HUES48 (cell line): ENCODE data around the gene PDE12.

Source experiments
- H3K27ac ChIP-seq: one replicate; pipeline ENCODE4 v1.7.0; 2013; ENCODE audit warnings: low read depth, low read length, inconsistent platforms
- H3K27me3 ChIP-seq: 2 replicates; pipeline ENCODE4 v1.6.1; 2013; ENCODE audit warnings: mild to moderate bottlenecking, low read length; ENCODE audit not compliant: control insufficient read depth, insufficient read depth
- H3K36me3 ChIP-seq: 2 replicates; pipeline ENCODE4 v1.6.1; 2013; ENCODE audit warnings: low read length; ENCODE audit not compliant: control insufficient read depth, insufficient read depth
- H3K4me1 ChIP-seq: 2 replicates; pipeline ENCODE4 v1.6.1; 2013; ENCODE audit warnings: mild to moderate bottlenecking, low read length; ENCODE audit not compliant: control insufficient read depth, insufficient read depth
- H3K4me3 ChIP-seq: 2 replicates; pipeline ENCODE4 v1.5.1; 2013; ENCODE audit warnings: mild to moderate bottlenecking, low read depth, low read length
- H3K9ac ChIP-seq: 2 replicates; pipeline ENCODE4 v1.6.1; 2013; ENCODE audit warnings: mild to moderate bottlenecking, low read depth, low read length, moderate library complexity
- H3K9me3 ChIP-seq: 2 replicates; pipeline ENCODE4 v1.6.1; 2013; ENCODE audit warnings: low read length; ENCODE audit not compliant: control insufficient read depth, insufficient read depth

The PDE12 gene, protein sequence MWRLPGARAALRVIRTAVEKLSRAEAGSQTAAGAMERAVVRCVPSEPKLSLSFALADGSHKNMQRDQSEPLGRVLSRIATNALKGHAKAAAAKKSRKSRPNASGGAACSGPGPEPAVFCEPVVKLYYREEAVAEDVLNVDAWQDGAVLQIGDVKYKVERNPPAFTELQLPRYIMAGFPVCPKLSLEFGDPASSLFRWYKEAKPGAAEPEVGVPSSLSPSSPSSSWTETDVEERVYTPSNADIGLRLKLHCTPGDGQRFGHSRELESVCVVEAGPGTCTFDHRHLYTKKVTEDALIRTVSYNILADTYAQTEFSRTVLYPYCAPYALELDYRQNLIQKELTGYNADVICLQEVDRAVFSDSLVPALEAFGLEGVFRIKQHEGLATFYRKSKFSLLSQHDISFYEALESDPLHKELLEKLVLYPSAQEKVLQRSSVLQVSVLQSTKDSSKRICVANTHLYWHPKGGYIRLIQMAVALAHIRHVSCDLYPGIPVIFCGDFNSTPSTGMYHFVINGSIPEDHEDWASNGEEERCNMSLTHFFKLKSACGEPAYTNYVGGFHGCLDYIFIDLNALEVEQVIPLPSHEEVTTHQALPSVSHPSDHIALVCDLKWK

DNA sequence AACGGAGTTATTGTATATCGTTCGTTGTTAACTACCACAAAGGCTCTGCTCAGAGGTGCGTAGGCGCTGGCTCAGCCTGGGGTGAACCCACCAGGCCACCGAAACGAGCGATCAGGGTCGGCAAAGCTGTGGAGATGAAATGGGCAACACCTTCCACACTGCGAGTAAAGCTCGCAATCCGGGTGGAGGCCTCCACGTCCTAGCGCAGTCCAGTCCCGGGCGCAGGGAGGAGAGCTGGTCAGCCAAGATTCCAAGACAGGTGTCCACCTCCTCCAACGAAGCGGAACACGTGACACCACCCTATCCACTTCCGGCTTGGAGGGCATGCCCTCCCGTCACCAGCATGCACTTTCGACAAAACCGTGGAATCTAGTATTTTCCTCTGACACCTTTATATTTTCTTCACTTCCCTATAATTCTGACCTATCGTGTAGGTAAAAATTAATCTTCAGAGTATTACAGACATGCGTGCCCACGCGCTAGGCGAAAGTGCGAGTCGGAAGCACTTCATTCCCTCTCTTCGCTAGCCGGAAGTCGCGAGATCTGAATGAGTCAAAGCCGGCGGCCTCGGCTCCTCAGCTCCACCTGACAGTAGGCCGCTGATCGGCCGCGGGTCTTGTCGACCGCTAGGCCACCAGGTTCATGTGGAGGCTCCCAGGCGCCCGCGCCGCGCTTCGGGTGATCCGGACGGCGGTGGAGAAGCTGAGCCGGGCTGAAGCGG, at the start of gene PDE12:
Gene PDE12 (plus strand): TSS at position 537 of the 721 bp plus-strand sequence. CDS start 106 bp downstream, at position 643.
- H3K9ac ChIP-seq, result peak within 1 kb of the TSS; percentile 81
- peak within 1 kb of the TSS; percentile 96 for H3K4me3 ChIP-seq
- H3K27me3 ChIP-seq, result no peaks in the 10 kb centered on the region
- no peaks in the 10 kb centered on the region for H3K9me3 ChIP-seq
- H3K36me3 ChIP-seq, result peaks cover 13% of the 10 kb centered on the region
- H3K27ac ChIP-seq, result peak within 1 kb of the TSS; percentile 70
- peaks cover 9% of the 10 kb centered on the region; the same call in 1 of the 2 replicates for H3K4me1 ChIP-seq

DNA sequence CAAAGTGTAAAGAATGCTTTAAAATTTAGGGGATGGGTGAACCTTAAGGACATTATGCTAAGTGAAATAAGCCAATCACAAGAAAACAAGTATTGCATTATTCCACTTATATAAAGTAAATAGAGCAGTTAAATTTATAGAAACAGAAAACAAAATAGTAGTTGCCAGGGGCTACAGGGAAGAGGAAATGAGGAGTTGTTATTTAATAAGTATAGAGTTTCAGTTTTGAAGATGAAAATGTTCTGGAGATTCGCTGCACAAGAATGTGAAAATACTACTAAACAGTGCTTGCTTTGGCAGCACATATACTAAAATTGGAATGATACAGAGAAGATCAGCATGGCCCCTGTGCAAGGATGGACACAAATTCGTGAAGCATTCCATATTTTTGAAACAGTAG, 43.9 kb upstream of the PDE12 start:
- Histone ChIP-seq H3K36me3 (no peaks in the 10 kb centered on the region), H3K9ac (no peak overlapping the region), H3K4me1 (no peaks in the 10 kb centered on the region), H3K4me3 (no peak overlapping the region), H3K9me3 (no peaks in the 10 kb centered on the region), H3K27me3 (no peaks in the 10 kb centered on the region), H3K27ac (no peak overlapping the region)

DNA sequence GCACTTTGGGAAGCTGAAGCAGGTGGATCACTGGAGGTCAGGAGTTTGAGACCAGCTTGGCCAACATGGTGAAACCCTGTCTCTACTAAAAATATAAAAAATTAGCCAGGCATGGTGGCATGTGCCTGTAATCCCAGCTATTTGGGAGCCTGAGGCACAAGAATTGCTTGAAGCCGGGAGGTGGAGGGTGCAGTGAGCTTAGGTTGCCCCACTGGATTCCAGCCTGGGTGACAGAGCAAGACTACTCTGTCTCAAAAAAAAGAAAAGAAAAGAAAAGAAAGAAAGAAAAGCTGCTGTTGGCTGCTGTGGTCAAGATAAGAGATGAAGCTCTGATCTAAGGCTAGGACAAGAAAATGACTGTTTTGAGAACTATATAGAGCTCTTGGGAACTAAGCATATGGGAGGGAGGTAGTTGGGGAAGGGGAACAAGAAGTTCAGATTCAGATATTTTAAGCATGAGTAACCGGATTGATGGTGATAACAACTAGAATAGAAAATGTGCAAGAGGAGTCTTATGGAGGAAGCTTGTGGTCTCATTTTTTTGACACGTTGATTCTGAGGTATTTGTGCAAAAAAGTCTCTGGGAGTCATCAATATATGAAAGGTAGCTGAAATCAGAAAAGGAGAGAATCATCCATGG, 37.7 kb upstream of the PDE12 start:
- H3K27ac ChIP-seq, result no peak overlapping the region

DNA sequence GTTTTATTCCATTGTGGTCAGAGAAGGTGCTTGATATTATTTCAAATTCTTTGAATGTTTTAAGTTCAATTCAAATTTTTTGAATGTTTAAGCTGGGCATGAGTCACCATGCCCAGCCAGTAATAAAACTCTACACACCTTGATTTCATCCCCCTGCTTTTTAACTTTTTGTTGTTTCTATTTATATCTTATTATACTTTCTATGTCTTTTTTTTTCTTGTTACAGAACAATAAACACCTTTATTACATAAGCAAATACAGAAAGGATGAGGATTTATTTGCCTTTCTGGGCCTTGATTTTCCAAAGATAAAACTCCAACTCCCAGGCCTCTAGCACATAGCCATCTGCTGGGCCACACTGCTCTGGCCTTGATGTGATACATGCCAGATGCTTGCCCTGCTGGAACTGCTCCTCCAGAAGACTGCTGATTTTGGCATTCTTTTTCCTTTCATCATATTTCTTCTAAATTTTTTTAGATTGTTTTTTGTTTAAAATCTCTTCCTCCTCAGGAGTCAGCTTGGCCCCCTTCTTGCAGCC, 25.9 kb upstream of the PDE12 start:
- Histone ChIP-seq H3K4me1 (no peaks in the 10 kb centered on the region), H3K4me3 (no peak overlapping the region), H3K36me3 (no peaks in the 10 kb centered on the region), H3K27me3 (no peaks in the 10 kb centered on the region), H3K9ac (no peak overlapping the region), H3K27ac (no peak overlapping the region), H3K9me3 (no peaks in the 10 kb centered on the region)

More for the DNA sequence above, 37.7 kb upstream of the PDE12 start:
- H3K27me3 ChIP-seq, result no peaks in the 10 kb centered on the region
- no peak overlapping the region for H3K4me3 ChIP-seq
- H3K4me1 ChIP-seq, result no peaks in the 10 kb centered on the region
- H3K36me3 ChIP-seq, result no peaks in the 10 kb centered on the region
- no peak overlapping the region for H3K9ac ChIP-seq
- no peaks in the 10 kb centered on the region for H3K9me3 ChIP-seq

DNA sequence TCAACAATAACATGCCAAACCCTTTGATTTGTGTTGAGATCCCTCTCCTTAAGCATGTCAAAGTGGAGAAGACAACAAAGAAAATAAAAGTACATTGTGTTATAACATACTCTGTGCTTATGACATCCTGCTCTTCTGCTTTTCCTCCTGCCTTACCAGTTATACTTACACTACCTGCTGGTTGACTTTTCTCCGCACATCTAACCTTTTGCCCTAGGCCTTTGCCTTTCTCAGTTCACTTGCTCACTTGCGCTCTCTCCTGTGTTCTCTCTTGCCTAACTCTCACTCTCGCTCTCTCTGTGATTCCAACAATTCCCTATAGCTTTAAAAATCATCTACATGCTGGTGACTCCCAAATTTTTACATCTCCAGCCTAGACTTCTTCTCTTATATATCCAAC, 17.6 kb upstream of the PDE12 start:
- H3K9ac ChIP-seq, result no peak overlapping the region
- H3K27me3 ChIP-seq, result no peaks in the 10 kb centered on the region
- no peak overlapping the region for H3K27ac ChIP-seq

DNA sequence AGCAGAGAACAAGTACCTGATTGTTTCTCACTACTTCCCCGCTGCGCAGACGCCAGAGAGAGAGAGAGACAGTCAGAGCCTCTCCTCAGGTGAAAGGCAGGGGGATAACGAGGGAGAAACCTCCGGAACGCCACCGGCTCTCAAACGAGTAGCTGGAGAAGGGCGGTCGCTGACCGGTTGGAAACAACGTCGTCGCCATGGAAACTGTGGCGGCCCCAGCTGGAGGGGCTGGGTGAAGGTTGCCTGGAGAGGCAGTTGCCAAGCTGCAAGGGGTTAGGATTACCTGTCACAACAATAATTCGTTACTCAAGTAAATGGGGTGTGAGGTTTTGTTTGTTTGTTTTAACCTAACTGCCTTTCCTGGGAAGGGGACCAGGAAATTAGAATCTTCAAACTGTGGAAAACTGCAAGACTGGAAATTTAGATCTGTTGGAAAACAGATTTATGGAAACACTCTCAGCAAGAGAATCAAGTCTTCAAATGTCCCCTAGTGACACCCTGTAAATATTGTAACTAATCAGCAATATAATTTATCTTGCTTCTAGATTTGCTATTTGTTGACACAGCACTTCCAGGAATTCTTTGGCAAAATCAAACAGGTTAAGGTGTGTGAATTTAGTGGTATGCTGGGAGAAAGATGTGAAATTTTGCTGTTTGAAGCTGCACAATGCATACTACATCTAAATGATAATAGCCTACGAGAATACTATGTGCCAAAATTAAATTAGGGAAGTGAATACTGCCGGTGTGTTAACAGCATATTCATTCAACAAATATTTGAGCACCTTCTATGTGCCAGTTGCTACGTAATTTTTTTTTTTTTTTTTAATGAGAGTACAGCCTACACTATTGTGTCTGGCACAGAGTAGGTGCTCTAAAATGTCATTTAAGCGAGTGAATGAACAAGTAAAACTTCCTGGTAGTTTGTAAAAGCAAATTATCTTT, 11.6 kb upstream of the PDE12 start, which contains the start of gene DNAH12:
Gene DNAH12 (minus strand): TSS at position 164 of the 945 bp plus-strand sequence. CDS start 1,474 bp downstream, outside the sequence.
- Histone ChIP-seq H3K4me1 (peaks cover 6% of the 10 kb centered on the region), H3K9ac (no peak within 1 kb of the TSS), H3K36me3 (no peaks in the 10 kb centered on the region), H3K4me3 (peak within 1 kb of the TSS; percentile 12), H3K27ac (peak within 1 kb of the TSS; percentile 77), H3K27me3 (no peaks in the 10 kb centered on the region), H3K9me3 (no peaks in the 10 kb centered on the region)

More for the DNA sequence above, 17.6 kb upstream of the PDE12 start:
- Histone ChIP-seq H3K36me3 (no peaks in the 10 kb centered on the region), H3K4me3 (no peak overlapping the region), H3K4me1 (no peaks in the 10 kb centered on the region), H3K9me3 (no peaks in the 10 kb centered on the region)

DNA sequence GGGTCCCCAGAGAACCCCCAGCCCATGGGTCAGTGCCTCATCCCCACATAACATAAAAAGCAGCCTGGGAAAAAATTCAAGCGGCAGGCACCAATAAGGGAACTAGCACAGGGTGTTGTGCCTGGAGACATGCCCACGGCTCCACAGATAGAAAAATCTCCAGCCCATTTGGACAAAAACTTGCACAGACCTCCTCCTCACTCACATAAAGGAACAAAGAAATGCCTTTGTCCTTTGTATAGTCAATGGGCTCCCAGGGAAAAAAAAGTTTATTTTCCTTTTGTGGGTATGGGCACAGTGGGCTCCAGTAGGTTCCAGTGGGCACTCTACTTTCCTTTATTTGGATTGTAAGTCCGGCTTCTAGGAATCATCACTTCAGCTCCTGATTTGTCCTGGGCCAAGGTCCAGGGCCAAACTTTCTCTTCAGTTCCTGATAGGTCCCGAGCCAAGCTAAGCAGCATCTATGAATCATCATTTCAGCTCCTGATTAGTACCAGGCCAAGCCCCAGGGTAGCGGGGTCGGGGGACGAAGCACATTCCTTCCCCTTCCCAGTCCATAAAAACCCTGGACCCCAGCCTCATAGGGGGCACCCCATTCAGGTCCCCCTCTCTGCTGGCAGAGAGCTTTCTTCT, 10.3 kb upstream of the PDE12 start:
- H3K9ac ChIP-seq, result no peak overlapping the region
- peaks cover 6% of the 10 kb centered on the region for H3K4me1 ChIP-seq
- H3K27me3 ChIP-seq, result no peaks in the 10 kb centered on the region
- H3K36me3 ChIP-seq, result no peaks in the 10 kb centered on the region
- no peak overlapping the region for H3K4me3 ChIP-seq
- no peaks in the 10 kb centered on the region for H3K9me3 ChIP-seq
- no peak overlapping the region for H3K27ac ChIP-seq

DNA sequence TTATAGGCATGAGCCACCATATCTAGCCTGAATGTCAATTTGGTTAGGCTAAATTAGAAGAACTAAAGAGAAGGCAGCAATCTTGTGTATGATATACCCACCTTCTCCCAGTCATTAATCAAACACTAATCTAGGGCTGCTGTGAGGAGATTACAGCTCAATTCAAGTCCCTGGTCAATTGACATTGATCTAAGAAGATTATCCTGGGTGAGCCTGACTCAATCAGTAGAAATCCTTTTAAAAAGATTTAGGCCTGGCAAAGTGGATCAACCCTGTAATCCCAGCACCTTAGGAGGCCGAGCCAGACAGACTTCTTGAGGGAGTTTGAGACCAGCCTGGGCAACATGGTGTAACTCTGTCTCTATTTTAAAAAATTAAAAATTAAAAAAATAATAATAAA, 9.5 kb upstream of the PDE12 start:
- H3K9ac ChIP-seq, result no peak overlapping the region
- peaks cover 6% of the 10 kb centered on the region for H3K4me1 ChIP-seq
- no peak overlapping the region for H3K4me3 ChIP-seq
- H3K9me3 ChIP-seq, result no peaks in the 10 kb centered on the region
- no peaks in the 10 kb centered on the region for H3K36me3 ChIP-seq
- no peak overlapping the region for H3K27ac ChIP-seq
- H3K27me3 ChIP-seq, result no peaks in the 10 kb centered on the region

DNA sequence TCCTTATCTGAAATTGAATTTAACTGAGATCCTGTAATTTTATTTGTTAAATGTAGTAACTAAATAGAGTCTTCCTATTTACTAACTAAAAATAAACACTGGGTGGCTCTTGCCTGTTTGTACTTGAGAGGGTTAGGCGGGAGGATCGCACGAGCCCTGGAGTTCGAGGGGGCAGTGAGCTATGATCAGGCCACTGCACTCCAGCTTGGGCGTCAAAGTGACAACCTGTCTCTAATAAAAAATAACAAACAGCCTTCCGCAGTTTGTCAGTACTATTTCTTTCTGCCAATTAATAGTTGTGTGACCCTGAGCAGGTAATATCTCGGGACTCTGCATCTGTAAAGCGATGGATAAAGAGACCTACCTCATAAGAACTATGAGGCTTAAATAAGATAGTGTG, 768 bp upstream of the PDE12 start:
- H3K27me3 ChIP-seq, result no peaks in the 10 kb centered on the region
- H3K9me3 ChIP-seq, result no peaks in the 10 kb centered on the region
- peaks cover 9% of the 10 kb centered on the region for H3K36me3 ChIP-seq
- H3K9ac ChIP-seq, result peak overlapping the region; percentile 81; the same call in 1 of the 2 replicates
- H3K4me1 ChIP-seq, result peaks cover 9% of the 10 kb centered on the region; the same call in 1 of the 2 replicates
- H3K4me3 ChIP-seq, result peak overlapping the region; percentile 96
- H3K27ac ChIP-seq, result peak overlapping the region; percentile 70
